Limb (tissue), 2 donors: Measurements from ENCODE around the gene SERPINI1.

Source experiments
- DNase-seq, 2 donors: peaks; one replicate each; pipeline ENCODE4 v3.0.0-alpha.2; 2016; ENCODE audit errors: extremely low spot score in 2 of 2

Gene SERPINI1

GRCh38 chr3:167851171-167851570 lies 115.7 kb downstream of the SERPINI1 start:
- DNase-seq, result no peak

- DNase-seq, result no peak
These were observed 116.2 kb downstream of the SERPINI1 start for GRCh38 chr3:167851749-167852148.

DNA sequence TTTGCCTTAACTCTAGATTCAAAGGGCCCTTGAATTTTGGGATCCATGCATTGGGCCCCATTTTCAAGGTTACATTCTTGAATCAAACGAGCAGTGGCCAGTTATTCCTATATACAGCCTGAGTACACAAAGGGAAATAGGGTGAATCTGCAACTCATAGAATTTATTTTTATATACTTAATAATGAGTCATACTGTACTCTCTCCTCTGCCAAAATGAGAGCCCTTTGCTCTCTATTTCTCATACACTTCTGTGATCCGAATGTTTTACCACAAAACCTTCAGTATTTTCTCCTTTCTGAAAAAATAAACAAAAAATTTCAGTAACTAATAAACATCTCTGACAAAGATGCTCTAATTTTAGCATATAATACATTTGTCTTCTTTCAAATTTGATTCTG lies 116.7 kb downstream of the SERPINI1 start:
- DNase-seq, result no peak

GRCh38 chr3:167854063-167854462 lies 118.5 kb downstream of the SERPINI1 start:
- no peak for DNase-seq

- DNase-seq, result no peak
These were observed 119.3 kb downstream of the SERPINI1 start for GRCh38 chr3:167854846-167855245.

- DNase-seq, result no peak
These were observed 119.8 kb downstream of the SERPINI1 start for GRCh38 chr3:167855306-167855705.

DNA sequence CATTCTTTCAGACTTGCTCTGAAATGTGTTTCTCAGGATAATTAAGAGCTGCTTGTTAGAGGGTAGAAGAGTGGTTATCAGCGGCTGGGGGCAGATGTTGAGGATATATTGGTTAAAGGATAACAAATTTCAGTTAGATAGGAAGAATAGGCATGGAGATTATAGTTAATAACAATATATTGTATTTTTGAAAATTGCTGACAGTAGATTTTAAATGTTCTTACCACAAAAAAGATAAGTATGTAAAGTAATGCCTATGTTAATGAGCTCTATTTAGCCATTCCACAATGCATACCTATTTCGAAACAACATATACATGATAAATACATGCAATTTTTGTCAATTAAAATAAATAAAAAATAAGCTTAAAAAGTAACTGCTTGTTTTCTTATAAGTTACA lies 123.3 kb downstream of the SERPINI1 start:
- DNase-seq, result no peak

- DNase-seq, result no peak
These were observed 124.1 kb downstream of the SERPINI1 start for GRCh38 chr3:167859610-167860009.

DNA sequence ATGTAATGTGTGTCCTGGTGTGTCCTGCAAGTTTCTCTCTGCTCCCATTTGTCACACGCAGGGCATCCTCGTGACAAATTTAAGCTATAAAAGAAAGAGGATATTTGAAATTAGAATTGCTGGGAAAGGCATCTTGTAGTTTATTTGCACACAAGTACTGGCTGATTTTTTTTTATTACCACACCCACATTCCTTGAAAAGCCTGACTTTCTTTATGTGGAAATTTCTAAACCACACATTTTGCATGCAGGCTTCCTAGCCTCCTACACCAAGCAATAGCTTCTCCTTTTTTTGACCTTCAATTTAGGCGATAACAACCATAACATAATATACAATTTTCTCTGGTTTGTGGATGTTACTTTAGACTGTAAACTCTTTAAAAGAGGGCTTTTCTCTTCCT lies 126.1 kb downstream of the SERPINI1 start:
- no peak for DNase-seq

DNA sequence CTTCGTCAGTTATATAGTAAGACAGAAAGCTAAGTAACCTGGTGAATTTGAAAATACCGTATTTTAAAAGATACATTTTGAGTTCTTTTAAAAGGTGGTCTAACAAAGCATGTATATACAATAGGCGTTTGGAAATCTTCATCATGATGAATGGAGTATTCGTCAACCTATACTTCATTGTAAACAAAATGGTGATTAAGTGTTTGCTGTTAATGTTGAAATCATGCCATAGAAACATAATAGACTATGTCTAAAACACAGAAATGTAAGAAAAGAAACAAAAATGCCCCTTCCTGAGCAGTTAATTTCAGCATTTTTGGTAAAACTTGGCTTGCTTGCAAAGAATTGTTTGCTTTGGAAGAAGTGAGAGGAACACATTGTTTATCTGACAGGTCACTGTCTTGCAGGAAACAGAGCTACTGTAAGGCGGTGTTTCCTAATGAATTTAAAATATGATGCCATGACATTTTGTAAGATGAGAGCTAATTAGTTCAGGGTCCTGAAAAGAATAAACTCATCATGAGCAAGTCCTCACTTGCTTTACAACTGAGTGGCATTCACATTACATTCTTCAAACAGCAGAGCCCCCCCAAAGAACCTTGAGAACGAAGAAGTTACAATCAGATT lies 126.7 kb downstream of the SERPINI1 start:
- no peak for DNase-seq

DNA sequence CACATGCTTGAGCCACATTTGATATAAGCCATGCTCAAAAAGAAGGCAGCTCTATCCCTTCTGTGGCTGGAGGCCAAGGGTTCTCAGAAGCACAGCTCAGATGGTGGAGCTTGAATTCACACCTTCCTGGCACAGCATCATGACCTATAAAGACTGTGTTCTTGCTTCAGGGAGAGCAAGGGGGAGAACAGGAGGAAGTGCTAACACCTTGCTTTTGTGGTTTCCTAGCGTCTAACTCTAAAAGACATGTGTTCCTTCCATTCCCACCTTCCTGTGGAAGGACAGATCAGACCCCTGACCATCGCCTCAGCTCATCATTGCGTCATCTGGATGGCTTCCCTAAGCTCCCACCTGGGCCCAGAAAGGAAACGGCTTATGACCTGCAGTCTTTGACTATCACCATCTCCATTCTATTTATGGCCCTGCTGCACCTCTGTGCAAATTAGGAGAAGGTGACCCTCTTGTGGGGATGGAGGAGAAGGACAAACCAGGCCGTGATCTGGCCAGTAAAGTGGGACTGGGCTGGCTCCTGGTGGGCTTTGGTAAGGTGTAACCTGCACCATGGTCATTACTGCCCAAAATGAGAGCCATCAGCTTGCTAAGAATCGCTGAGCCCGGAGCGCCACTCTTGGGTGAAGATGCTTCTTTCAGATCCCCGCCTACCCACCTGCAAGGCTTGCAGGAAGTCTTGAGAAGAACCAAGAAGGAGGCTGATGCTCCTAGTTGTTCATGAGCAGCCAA lies 128.5 kb downstream of the SERPINI1 start:
- DNase-seq, result no peak

- no peak for DNase-seq
These were observed 129.0 kb downstream of the SERPINI1 start for GRCh38 chr3:167864552-167864874.

DNA sequence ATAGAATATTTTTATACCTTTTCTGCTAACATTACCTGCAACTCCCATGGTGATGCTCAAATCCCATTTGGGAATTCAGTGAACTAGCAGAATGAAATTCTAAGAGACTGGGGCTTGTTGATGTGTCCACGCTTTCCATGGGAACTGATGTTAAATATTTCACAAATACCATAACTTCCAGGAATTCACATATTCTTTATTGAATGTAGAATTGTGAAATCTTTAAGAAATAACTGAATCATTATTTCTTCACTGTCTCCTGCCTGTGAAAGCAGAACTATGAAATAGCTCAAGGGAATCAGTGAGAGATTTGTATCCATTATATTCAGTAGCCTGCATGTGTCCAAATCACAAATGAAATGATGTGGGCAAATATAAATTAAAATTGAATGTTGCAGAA lies 130.8 kb downstream of the SERPINI1 start:
- no peak for DNase-seq

GRCh38 chr3:167867981-167868380 lies 132.5 kb downstream of the SERPINI1 start:
- no peak for DNase-seq

DNA sequence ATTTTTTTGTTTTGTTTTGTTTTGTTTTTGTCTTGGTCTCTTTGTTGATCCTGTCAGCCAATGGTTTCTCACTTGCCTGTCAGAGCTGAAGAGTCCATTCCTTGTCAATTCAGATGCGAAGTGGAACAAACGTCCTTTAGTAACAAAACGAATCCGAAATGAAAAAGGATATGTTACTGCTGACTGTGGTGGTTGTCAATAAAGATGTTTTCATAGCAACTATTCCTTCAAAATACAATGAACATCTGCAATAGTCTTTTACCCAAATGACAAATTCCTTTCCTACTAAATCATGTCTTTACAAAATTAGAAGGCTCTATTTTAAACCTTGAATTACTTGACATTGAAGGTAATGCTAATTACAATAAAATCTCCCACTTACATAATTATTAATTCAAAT lies 134.7 kb downstream of the SERPINI1 start:
- no peak for DNase-seq

DNA sequence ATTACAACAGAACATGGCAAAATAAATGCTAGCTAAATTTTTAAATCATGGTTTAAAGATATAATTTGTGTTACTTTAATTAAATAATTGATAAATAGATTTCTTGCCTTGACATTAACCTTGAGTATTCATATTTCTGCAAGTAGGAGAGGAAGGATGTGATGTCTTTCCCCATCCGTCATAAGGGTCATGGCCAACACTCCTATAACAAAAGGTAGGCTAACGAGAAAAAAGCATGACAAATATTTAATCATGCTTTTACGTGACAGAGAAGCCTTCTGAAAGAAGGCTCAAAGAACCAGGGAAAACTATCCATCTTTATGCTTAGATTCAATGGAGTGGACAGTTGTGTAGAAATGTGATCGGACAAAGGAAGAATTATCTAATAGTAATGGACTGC lies 135.2 kb downstream of the SERPINI1 start:
- no peak for DNase-seq

DNA sequence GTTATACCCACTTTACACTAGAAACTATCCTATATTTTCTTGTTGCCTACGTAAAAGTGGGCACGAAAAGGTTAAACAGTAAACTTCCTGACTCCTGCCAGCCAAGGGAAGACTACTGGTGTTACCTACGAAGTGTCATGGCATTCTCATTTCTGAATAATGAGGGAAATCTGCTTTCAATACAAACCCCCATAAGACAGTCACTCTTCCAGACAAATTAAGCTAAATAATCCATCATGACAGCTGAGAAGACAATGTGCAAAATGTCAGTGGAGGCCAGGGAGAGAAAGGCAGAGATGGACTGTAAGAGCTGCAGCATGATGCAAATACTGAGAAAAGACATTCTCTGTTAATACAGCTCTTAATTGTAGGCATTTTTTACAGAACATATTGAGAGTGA lies 136.5 kb downstream of the SERPINI1 start:
- DNase-seq, result no peak

GRCh38 chr3:167872941-167873340 lies 137.4 kb downstream of the SERPINI1 start:
- DNase-seq, result no peak

DNA sequence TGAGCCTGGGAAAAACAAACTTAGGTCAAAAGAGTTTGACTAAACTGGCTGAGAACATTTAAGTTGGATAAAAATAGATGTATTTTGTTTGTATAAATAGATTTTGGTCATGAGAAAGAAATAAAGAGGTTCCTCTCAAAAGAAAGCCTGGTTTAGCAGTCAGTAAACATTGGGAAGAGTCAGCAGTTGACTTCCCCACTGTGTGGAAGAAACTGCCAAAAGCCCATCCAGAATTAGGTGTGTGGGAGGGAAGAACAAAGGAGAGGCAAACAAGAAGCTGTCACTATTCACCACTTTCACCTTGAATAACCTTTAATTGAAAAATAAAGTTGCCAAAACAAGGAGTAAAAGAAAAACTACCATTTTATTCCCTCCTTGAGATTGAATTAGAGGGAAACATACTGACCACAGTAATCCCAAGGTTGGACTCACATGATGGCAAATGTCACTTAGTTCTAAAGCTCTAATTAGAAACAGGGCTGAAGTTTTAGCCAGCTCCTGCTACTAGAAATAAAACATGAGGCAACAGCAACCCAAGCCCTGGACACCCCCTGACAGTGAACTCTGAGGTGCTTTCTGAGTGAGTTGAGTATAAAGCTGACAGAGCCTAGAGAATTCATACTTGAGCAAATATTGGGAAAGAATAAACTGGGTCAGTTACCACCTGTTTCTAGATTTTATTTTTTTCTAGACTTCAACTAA lies 139.3 kb downstream of the SERPINI1 start:
- DNase-seq, result no peak
